Measurements from ENCODE around the gene ANAPC10.

Gene ANAPC10

GRCh38 chr4:144948009-144948408 lies 150.0 kb downstream of the ANAPC10 start:
- no peak overlapping the region for H3K4me3 ChIP-seq (ENCODE audit: low read length)
- TF ChIP-seq ZNF274 (IDR thresholded peaks at IDR 0.05; ENCODE audit: low read depth, low read length) = no peak

Data from GM08714 (cell line).